Astrocyte of the hippocampus (primary cell): ENCODE measurements around the gene LEPR.
A peak's percentile ranks its signal among the peaks of the same experiment; 100 is the strongest.
"Not testable (repeated sequence)": the region's sequence is repeated elsewhere in the genome, so short reads cannot be mapped to it uniquely, and the experiment has no call there.

Experiments
- DNase-seq: peaks from one replicate; pipeline ENCODE4 v3.0.0; 2011; ENCODE audit warnings: low read depth, low spot score

The LEPR gene, protein sequence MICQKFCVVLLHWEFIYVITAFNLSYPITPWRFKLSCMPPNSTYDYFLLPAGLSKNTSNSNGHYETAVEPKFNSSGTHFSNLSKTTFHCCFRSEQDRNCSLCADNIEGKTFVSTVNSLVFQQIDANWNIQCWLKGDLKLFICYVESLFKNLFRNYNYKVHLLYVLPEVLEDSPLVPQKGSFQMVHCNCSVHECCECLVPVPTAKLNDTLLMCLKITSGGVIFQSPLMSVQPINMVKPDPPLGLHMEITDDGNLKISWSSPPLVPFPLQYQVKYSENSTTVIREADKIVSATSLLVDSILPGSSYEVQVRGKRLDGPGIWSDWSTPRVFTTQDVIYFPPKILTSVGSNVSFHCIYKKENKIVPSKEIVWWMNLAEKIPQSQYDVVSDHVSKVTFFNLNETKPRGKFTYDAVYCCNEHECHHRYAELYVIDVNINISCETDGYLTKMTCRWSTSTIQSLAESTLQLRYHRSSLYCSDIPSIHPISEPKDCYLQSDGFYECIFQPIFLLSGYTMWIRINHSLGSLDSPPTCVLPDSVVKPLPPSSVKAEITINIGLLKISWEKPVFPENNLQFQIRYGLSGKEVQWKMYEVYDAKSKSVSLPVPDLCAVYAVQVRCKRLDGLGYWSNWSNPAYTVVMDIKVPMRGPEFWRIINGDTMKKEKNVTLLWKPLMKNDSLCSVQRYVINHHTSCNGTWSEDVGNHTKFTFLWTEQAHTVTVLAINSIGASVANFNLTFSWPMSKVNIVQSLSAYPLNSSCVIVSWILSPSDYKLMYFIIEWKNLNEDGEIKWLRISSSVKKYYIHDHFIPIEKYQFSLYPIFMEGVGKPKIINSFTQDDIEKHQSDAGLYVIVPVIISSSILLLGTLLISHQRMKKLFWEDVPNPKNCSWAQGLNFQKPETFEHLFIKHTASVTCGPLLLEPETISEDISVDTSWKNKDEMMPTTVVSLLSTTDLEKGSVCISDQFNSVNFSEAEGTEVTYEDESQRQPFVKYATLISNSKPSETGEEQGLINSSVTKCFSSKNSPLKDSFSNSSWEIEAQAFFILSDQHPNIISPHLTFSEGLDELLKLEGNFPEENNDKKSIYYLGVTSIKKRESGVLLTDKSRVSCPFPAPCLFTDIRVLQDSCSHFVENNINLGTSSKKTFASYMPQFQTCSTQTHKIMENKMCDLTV

DNA sequence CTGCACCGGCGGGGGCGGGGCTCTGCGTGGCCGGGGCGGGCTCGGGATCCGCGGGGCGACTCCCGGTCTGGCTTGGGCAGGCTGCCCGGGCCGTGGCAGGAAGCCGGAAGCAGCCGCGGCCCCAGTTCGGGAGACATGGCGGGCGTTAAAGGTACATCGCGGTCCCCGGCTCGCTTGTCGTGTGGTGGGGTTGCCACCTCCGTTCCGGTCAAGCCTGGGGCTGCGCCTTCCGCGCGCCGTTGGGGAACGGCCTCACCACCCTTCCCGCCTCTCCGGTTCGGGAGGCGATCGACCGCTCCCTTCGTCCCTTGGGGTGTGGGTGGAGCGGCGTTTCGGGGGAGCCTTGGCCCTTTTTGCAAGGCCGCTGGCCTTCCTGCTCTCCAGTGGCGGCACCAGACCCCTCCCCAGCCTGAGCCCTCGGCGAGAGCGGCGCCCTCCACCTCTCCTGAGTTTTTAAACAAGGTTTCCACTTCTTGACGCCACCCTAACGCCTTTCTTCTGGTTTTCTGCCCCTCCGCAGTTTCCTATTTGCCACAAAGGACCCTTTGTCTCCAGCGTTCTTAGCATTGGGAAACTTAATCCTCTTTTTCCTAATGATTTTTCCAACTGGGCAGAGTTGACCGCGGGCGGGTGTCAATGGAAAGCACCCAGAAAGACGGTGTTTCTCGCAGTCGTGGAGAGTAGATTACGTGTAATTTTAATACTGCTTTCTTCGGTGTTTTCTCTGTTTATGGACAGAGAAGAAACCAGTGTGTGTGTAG lies at the start of gene LEPR, which contains the start of gene LEPROT:
Gene LEPR (plus strand): TSS at position 79 of the 761 bp plus-strand sequence. CDS start 144,898 bp downstream, outside the sequence.
Gene LEPROT (plus strand): TSS at position 79 of the 761 bp plus-strand sequence. CDS start 57 bp downstream, at position 136.
- DNase-seq = no peak

- DNase-seq = no peak
Measured at GRCh38 chr1:65371544-65371943, 48.9 kb upstream of the LEPR start.

GRCh38 chr1:65372557-65372956 lies 47.9 kb upstream of the LEPR start:
- DNase-seq = no peak

DNA sequence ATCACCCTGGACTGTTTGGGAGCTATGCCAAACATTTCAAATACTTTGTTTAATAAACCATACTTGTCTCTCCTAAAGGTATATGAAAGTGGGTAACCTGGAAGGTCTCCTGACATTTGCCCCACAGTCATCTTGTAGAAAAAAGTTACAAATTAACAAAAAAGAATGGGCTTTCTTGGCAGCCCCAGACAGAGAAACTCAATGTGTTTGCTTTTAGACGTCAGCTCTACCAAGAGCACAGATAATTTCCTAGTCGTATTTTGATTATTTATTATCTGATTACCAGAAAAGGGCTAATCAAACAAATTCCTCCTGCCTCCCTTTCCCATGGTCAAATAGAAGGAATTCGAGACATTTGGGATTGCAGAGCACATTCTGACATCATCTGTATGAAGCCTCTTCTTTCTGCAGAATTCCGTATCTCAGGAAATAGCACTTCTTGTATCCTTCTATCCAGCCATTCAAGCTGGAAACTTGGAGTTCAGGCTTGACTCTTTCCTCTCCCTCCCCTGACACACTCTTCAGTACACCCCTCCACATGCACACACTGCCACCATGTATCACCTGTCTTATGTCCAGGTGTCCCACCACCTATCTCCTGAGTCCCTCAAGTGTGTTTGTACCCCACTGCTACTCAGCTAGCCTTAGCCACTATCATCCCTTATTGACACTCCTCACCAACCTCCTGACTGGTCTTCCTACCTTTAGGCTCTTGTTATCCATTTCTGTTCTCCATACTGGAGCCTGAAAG lies 42.8 kb upstream of the LEPR start:
- no peak for DNase-seq

- DNase-seq = no peak
Measured at GRCh38 chr1:65378247-65378946, 42.1 kb upstream of the LEPR start.

DNA sequence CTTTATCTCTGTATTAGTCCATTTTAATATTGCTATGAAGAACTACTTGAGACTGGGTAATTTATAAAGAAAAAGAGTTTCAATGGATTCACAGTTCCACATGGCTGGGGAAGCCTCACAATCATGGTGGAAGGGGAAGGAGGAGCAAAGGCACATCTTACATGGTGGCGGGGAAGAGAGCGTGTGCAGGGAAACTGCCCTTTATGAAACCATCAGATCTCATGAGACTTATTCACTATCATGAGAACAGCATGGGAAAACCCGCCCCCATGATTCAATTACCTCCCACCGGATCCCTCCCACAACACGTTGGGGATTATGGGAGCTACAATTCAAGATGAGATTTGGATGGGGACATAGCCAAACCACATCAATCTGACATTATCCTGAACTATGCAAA lies 36.0 kb upstream of the LEPR start:
- DNase-seq = not testable (repeated sequence)

GRCh38 chr1:65386439-65386838 lies 34.0 kb upstream of the LEPR start:
- no peak for DNase-seq

DNA sequence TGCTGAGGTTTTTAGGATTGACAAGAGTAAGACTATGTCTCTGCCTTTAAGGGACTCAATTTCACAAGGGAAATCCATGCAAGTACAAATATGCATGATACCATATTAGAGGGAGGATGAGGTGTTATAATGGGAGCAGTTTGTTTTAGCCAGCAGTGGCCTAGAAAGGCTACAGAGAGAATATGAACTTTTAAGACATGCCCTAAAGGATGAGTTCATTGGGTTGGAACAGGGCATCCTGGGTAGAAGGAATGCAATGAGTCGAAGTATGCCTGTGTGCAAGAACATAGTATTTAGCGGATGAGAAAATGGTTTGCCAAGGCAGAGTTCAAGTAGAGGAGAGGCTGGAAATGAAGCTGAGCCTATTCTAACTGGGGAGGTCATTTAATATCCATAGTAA lies 32.6 kb upstream of the LEPR start:
- no peak for DNase-seq

DNA sequence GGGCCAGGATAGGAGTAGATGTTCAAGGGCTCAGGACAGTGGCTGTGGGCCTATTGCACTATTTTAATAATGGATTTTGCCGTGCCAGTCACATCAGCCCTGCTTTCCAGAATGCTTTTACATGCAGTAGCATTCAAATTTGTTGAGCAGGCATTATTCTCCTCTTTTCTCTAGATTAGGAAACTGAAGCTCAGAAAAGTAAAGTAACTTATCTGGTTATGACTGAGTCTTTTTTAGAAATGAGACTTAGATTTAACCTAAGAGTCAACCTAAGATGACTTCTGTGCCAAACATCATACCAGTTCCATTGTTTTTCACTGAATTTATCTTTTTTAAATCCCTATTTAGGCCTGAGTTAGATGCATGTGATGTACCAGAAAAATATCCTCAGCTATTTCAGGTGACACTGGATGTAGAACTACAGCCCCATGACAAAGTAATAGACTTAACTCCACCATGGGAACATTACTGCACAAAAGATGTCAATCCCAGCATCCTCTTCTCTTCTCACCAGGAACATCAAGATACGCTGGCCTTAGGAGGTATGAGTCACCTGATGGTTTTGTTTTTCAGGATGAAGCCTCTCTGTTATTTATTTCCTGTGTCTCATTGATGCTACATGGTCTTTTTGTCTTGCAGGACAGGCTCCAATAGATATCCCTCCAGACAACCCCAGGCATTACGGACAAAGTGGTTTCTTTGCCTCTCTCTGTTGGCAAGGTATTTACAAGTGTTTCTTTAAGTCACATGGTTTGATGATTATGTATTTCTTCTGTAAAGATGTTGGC lies 31.4 kb upstream of the LEPR start:
- no peak for DNase-seq

- no peak for DNase-seq
Measured at GRCh38 chr1:65392497-65392896, 28.0 kb upstream of the LEPR start.

- peak; percentile 29 for DNase-seq
Measured at GRCh38 chr1:65393347-65393746, 27.1 kb upstream of the LEPR start.

DNA sequence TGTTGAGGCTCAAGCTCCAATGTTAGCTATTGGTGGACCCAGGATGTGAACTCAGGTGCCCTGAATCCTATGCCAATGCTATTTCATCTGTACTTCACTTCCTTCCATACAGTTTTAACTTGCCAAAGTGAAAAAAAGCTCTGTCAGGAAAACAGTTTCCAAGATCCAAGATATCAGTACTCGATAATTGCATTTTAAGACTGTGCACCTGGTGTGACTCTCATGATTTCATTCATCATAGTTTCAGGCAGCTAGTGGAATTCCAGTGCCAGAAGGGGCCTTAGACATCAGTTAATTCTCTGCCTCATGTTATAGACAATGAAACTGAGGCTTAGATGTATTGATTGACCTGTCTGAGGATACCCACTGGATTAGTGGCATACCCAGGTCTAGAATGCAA lies 26.5 kb upstream of the LEPR start:
- DNase-seq = no peak

DNA sequence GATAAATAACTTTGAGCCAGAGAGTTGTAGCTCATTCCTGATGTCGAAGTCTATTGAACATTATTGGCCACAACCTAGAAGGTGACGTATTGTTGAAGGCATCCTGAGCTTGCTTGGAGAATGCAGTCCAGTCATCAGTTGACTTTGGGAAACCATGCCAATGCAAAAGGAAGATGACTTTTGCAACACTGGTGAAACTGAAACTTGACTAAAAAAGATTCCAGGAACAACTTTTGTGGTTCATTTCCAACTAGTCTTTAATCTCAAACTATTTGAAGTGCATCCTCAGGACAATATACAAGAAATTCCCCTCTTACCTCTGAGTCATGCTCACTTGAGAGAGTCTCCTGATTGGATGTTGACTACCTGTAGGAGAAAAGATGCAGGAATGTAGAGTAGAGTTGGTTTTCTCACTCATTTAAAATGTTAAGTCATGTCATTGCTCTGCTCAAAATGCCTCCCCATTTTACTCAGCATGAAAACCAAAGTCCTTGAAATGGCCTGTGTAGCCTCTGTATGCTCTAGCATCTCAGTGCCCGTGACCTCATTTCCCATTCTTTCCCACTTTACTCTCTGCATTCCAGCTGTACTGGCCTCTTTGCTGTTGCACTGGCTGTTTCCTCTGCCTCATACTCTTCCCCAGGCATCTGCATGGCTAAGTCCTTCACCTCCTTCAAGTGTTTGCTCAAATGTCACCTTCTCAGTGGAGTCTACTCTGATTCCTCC lies 24.4 kb upstream of the LEPR start:
- peak; percentile 73 for DNase-seq

- no peak for DNase-seq
Measured at GRCh38 chr1:65398083-65398482, 22.4 kb upstream of the LEPR start.

DNA sequence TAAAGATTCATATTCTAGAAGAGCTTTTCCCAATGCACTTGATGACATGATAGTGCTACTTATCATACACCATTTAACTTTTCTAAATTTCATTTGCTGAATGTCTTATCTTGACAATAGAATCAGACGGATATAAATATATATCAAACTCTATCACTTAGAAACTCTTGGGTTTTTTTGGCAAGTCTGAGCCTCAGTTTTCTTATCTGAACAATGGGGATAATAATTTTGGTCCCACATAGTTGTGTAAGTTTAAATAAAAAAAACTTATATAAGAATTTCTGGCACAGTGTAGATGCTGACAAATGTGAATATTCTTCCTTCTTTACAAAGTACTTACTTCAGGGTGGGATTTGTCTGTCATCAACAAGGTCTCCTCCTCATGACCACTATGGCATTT lies 21.5 kb upstream of the LEPR start:
- no peak for DNase-seq

DNA sequence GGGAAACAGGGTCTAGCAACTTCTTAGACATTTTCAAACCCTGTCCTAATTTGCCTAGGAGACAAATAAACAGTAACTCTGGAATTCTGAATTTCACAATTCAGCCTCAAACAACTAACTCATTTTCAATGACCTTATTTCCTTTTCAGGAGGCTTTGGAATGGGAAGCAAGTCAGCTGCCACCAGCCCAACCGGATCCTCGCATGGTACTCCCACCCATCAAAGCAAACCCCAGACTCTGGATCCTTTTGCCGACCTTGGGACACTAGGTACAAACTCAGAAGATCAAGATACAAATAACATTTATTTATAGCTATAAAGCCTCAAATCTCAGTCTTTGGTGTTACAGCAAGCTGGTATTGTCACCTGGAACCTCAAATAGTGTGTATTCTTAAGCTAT lies 18.9 kb upstream of the LEPR start:
- no peak for DNase-seq

- no peak for DNase-seq
Measured at GRCh38 chr1:65404941-65405340, 15.5 kb upstream of the LEPR start.

- DNase-seq = no peak
Measured at GRCh38 chr1:65407877-65408276, 12.6 kb upstream of the LEPR start.
